A549 (cell line): ENCODE measurements around the gene ABCB9.

ENCODE experiments used
- HDAC2 ChIP-seq: fragments of 200-600 bp; sonication (generic); IDR thresholded peaks from 2 replicates; pipeline ENCODE4 v1.6.1; 2016
- TF ChIP-seq, protein P1 (sequence below): fragments of >200 bp; sonication (Bioruptor Twin); formaldehyde crosslinking; IDR thresholded peaks from 3 replicates; pipeline ENCODE4 v1.5.1; 2016

DNA sequence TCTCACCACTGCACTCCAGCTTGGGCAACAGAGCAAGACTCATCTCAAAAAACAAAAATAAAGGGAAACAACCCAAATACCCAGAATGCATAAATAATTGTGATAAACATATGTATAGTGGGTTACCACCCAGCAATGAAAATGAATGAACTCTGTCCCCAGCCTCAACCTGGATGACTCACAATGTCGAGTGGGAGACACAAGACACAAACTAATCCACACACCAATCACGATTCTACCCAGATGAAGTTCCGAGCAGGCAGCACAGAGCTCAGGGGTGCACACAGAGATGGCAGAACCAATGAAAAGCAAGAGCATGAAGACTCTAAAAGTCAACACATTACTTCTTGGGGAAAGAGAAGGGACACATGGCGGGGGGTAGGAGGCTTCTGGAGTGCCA lies 27.1 kb downstream of the ABCB9 start:
- TF ChIP-seq, protein P1, sequence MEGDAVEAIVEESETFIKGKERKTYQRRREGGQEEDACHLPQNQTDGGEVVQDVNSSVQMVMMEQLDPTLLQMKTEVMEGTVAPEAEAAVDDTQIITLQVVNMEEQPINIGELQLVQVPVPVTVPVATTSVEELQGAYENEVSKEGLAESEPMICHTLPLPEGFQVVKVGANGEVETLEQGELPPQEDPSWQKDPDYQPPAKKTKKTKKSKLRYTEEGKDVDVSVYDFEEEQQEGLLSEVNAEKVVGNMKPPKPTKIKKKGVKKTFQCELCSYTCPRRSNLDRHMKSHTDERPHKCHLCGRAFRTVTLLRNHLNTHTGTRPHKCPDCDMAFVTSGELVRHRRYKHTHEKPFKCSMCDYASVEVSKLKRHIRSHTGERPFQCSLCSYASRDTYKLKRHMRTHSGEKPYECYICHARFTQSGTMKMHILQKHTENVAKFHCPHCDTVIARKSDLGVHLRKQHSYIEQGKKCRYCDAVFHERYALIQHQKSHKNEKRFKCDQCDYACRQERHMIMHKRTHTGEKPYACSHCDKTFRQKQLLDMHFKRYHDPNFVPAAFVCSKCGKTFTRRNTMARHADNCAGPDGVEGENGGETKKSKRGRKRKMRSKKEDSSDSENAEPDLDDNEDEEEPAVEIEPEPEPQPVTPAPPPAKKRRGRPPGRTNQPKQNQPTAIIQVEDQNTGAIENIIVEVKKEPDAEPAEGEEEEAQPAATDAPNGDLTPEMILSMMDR = no peak
- no peak for TF ChIP-seq HDAC2
